ENCODE results near the gene MAP4K4.

MAP4K4 gene

GRCh38 chr2:101811226-101812015 is 113.9 kb downstream of the MAP4K4 start:
- peaks cover 0 to 5% of the 10 kb centered on the region in 2 donors for H3K9me3 Mint-ChIP-seq
- no peak overlapping the region for H3K27ac Mint-ChIP-seq
- no peaks in the 10 kb centered on the region for H3K27me3 Mint-ChIP-seq
- ATAC-seq (no peak), DNase-seq (no peak)
- H3K4me1 Mint-ChIP-seq, result peaks cover 63% of the 10 kb centered on the region
- no peak overlapping the region for H3K4me3 Mint-ChIP-seq

- H3K27ac Mint-ChIP-seq, result no peak overlapping the region
- H3K4me1 Mint-ChIP-seq, result peaks cover 62% of the 10 kb centered on the region
- no peaks in the 10 kb centered on the region for H3K27me3 Mint-ChIP-seq
- peaks cover 0 to 5% of the 10 kb centered on the region in 2 donors for H3K9me3 Mint-ChIP-seq
- no peak for ATAC-seq
- no peak for DNase-seq
- H3K4me3 Mint-ChIP-seq, result no peak overlapping the region
Measured at GRCh38 chr2:101812226-101812625, 114.7 kb downstream of the MAP4K4 start.

- Mint-ChIP-seq H3K27me3 (no peaks in the 10 kb centered on the region), H3K27ac (no peak overlapping the region)
- no peak for ATAC-seq
Measured at GRCh38 chr2:101814752-101815151, 117.2 kb downstream of the MAP4K4 start.

GRCh38 chr2:101815154-101815553 is 117.6 kb downstream of the MAP4K4 start:
- Mint-ChIP-seq H3K27ac (no peak overlapping the region), H3K4me1 (peaks cover 74% of the 10 kb centered on the region), H3K9me3 (no peaks in the 10 kb centered on the region), H3K4me3 (no peak overlapping the region), H3K27me3 (no peaks in the 10 kb centered on the region)
- DNase-seq (no peak), ATAC-seq (no peak)

More at GRCh38 chr2:101814752-101815151, 117.2 kb downstream of the MAP4K4 start:
- Mint-ChIP-seq H3K9me3 (no peaks in the 10 kb centered on the region), H3K4me3 (no peak overlapping the region), H3K4me1 (peaks cover 73% of the 10 kb centered on the region)
- no peak for DNase-seq

GRCh38 chr2:101815739-101816391 is 118.4 kb downstream of the MAP4K4 start:
- Mint-ChIP-seq H3K9me3 (no peaks in the 10 kb centered on the region), H3K27ac (no peak overlapping the region), H3K27me3 (no peaks in the 10 kb centered on the region), H3K4me1 (peaks cover 81% of the 10 kb centered on the region), H3K4me3 (no peak overlapping the region)
- no peak for ATAC-seq
- DNase-seq, result no peak

- peaks cover 83% of the 10 kb centered on the region for H3K4me1 Mint-ChIP-seq
Measured at GRCh38 chr2:101816598-101816997, 119.1 kb downstream of the MAP4K4 start.

GRCh38 chr2:101817481-101817880 is 120.0 kb downstream of the MAP4K4 start:
- H3K9me3 Mint-ChIP-seq, result no peaks in the 10 kb centered on the region

More at GRCh38 chr2:101816598-101816997, 119.1 kb downstream of the MAP4K4 start:
- ATAC-seq, result no peak
- Mint-ChIP-seq H3K27me3 (no peaks in the 10 kb centered on the region), H3K27ac (peak overlapping the region in 1 of 2 donors; percentile 72), H3K9me3 (no peaks in the 10 kb centered on the region), H3K4me3 (no peak overlapping the region)
- DNase-seq, result no peak

GRCh38 chr2:101818531-101819451 is 121.3 kb downstream of the MAP4K4 start:
- H3K9me3 Mint-ChIP-seq, result no peaks in the 10 kb centered on the region
- H3K4me1 Mint-ChIP-seq, result peaks cover 83% of the 10 kb centered on the region
- peak overlapping the region in 1 of 2 donors; percentile 23 for H3K27ac Mint-ChIP-seq
- ATAC-seq, result peak; percentile 86
- H3K4me3 Mint-ChIP-seq, result no peak overlapping the region
- peak in 1 of 2 donors; percentile 42 for DNase-seq
- no peaks in the 10 kb centered on the region for H3K27me3 Mint-ChIP-seq

More at GRCh38 chr2:101817481-101817880, 120.0 kb downstream of the MAP4K4 start:
- DNase-seq (no peak), ATAC-seq (no peak)
- peaks cover 77% of the 10 kb centered on the region for H3K4me1 Mint-ChIP-seq
- no peak overlapping the region for H3K4me3 Mint-ChIP-seq
- peak overlapping the region in 1 of 2 donors; percentile 9 for H3K27ac Mint-ChIP-seq
- H3K27me3 Mint-ChIP-seq, result no peaks in the 10 kb centered on the region

GRCh38 chr2:101820519-101820918 is 123.0 kb downstream of the MAP4K4 start:
- no peak overlapping the region for H3K27ac Mint-ChIP-seq
- H3K4me1 Mint-ChIP-seq, result peaks cover 78% of the 10 kb centered on the region
- DNase-seq (peak in 1 of 2 donors; percentile 59), ATAC-seq (peak; percentile 86)
- no peaks in the 10 kb centered on the region for H3K9me3 Mint-ChIP-seq
- no peaks in the 10 kb centered on the region for H3K27me3 Mint-ChIP-seq
- H3K4me3 Mint-ChIP-seq, result no peak overlapping the region

GRCh38 chr2:101821059-101821805 is 123.7 kb downstream of the MAP4K4 start:
- peaks cover 78% of the 10 kb centered on the region for H3K4me1 Mint-ChIP-seq
- ATAC-seq, result no peak
- DNase-seq, result no peak
- H3K9me3 Mint-ChIP-seq, result no peaks in the 10 kb centered on the region
- no peak overlapping the region for H3K27ac Mint-ChIP-seq
- no peak overlapping the region for H3K4me3 Mint-ChIP-seq
- no peaks in the 10 kb centered on the region for H3K27me3 Mint-ChIP-seq

GRCh38 chr2:101821828-101822458 is 124.4 kb downstream of the MAP4K4 start:
- no peak overlapping the region for H3K27ac Mint-ChIP-seq
- H3K4me1 Mint-ChIP-seq, result peaks cover 79% of the 10 kb centered on the region
- no peak for ATAC-seq
- no peaks in the 10 kb centered on the region for H3K9me3 Mint-ChIP-seq
- no peak overlapping the region for H3K4me3 Mint-ChIP-seq
- H3K27me3 Mint-ChIP-seq, result no peaks in the 10 kb centered on the region
- DNase-seq, result no peak

- H3K27ac Mint-ChIP-seq, result no peak overlapping the region
- H3K27me3 Mint-ChIP-seq, result no peaks in the 10 kb centered on the region
- H3K4me3 Mint-ChIP-seq, result peak overlapping the region; percentile 52 to 65
- ATAC-seq, result peak; percentile 74
- no peaks in the 10 kb centered on the region for H3K9me3 Mint-ChIP-seq
- DNase-seq, result peak; percentile 58 to 71
- peaks cover 79% of the 10 kb centered on the region for H3K4me1 Mint-ChIP-seq
Measured at GRCh38 chr2:101823347-101823791, 125.9 kb downstream of the MAP4K4 start.

- Mint-ChIP-seq H3K4me3 (peak overlapping the region in 1 of 2 donors; percentile 52), H3K27me3 (no peaks in the 10 kb centered on the region), H3K4me1 (peaks cover 79% of the 10 kb centered on the region), H3K9me3 (no peaks in the 10 kb centered on the region), H3K27ac (no peak overlapping the region)
- no peak for ATAC-seq
- DNase-seq, result no peak
Measured at GRCh38 chr2:101823859-101824258, 126.4 kb downstream of the MAP4K4 start.

GRCh38 chr2:101826716-101827115 is 129.2 kb downstream of the MAP4K4 start:
- no peak for DNase-seq
- Mint-ChIP-seq H3K27me3 (no peaks in the 10 kb centered on the region), H3K4me1 (peaks cover 80% of the 10 kb centered on the region), H3K27ac (no peak overlapping the region), H3K9me3 (no peaks in the 10 kb centered on the region), H3K4me3 (no peak overlapping the region)
- no peak for ATAC-seq

All from stimulated activated naive CD8-positive, alpha-beta T cell treated with anti-CD3 and anti-CD28 coated beads, Interleukin-15, amount 100 ng/mL, for 72 hours (primary cell).